BLaER1 treated with 17β-estradiol and CSF1 and Interleukin-3, amounts not matched to agents 10 nM and 100 nM (cell line): Measurements from ENCODE around the gene CAMLG.

Experiments
- H3K27ac ChIP-seq, 11 experiments: shearing (Covaris generic); formaldehyde crosslinking; 2 replicates each; pipeline ENCODE4 v1.8.1; 2022
- H3K27me3 ChIP-seq, 11 experiments: shearing (Covaris generic); formaldehyde crosslinking; 2 replicates each; pipeline ENCODE4 v1.8.1; 2022
- H3K36me3 ChIP-seq, 11 experiments: shearing (Covaris generic); formaldehyde crosslinking; 2 replicates each; pipeline ENCODE4 v1.8.1; 2022
- H3K4me1 ChIP-seq, 10 experiments: shearing (Covaris generic); formaldehyde crosslinking; 2 replicates each; pipeline ENCODE4 v1.8.1; 2022
- H3K4me2 ChIP-seq, 11 experiments: shearing (Covaris generic); formaldehyde crosslinking; 2 replicates each; pipeline ENCODE4 v1.8.1; 2022
- H3K4me3 ChIP-seq, 10 experiments: shearing (Covaris generic); formaldehyde crosslinking; 2 replicates each; pipeline ENCODE4 v1.8.1; 2022
- H3K9ac ChIP-seq, 11 experiments: shearing (Covaris generic); formaldehyde crosslinking; 2 replicates each; pipeline ENCODE4 v1.8.1; 2022
- H3K9me3 ChIP-seq, 11 experiments: shearing (Covaris generic); formaldehyde crosslinking; replicated peaks in 1 of 11; 2 replicates each; pipeline ENCODE4 v1.8.1; 2022
- H4K20me1 ChIP-seq, 11 experiments: shearing (Covaris generic); formaldehyde crosslinking; 2 replicates each; pipeline ENCODE4 v1.8.1; 2022
- Cebpa-rat ChIP-seq, 11 experiments: shearing (Covaris generic); IDR thresholded peaks; 2 replicates each; pipeline ENCODE4 v1.8.1; 2022

Gene CAMLG

DNA sequence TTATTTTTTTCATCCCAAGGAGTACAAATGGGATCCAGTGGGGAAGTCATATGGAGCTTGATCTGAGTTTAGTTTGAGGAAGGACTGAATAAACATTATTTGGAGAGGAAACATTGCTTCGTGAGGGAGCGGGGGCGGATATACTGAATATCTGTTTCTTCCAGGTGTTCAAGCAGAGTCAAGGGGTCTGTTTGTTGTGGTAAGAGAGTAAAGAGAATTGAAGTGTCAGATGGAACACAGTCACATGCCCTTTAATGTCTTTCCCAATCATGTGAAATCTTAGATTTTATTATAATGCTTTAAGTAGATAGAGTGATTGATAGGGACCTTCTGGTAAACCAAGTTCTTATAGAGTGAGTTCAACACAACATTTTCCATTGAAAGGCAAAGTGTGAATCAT, 53.9 kb downstream of the CAMLG start:
- H3K9ac ChIP-seq: no peak overlapping the region
- no peak overlapping the region for H3K27ac ChIP-seq
- no peaks in the 10 kb centered on the region for H3K9me3 ChIP-seq
- H3K4me1 ChIP-seq: no peaks in the 10 kb centered on the region
- no peaks in the 10 kb centered on the region for H3K27me3 ChIP-seq
- TF ChIP-seq Cebpa-rat (IDR thresholded peaks at IDR 0.05): no peak
- H3K4me2 ChIP-seq: no peak overlapping the region
- H4K20me1 ChIP-seq: peaks cover 0 to 5% (median 0%) of the 10 kb centered on the region in 11 experiments; a peak in 1 of 22 replicates
- no peak overlapping the region for H3K4me3 ChIP-seq
- peaks cover 98 to 100% (median 100%) of the 10 kb centered on the region in 11 experiments for H3K36me3 ChIP-seq

DNA sequence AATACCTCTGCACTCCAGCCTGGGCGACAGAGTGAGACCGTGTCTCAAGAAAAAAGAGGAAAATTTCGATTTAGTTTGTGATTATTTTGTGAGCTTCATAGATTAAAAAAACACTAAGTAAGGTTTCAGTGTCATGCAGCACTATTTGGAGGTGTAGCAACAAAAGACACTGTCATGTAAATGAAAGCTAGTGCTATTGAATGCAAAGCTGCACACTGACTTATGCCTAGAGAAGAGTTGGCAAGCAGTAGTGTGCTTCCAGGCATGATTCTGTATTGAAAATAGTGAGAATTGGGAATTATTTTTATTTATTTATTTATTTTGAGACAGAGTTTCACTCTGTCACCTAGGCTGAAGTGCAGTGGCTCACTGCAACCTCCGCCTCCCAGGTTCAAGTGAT, 54.8 kb downstream of the CAMLG start:
- Histone ChIP-seq H3K36me3 (peaks cover 99 to 100% (median 100%) of the 10 kb centered on the region in 11 experiments), H3K9ac (no peak overlapping the region), H4K20me1 (peaks cover 0 to 6% (median 0%) of the 10 kb centered on the region in 11 experiments; a peak in 2 of 22 replicates)

DNA sequence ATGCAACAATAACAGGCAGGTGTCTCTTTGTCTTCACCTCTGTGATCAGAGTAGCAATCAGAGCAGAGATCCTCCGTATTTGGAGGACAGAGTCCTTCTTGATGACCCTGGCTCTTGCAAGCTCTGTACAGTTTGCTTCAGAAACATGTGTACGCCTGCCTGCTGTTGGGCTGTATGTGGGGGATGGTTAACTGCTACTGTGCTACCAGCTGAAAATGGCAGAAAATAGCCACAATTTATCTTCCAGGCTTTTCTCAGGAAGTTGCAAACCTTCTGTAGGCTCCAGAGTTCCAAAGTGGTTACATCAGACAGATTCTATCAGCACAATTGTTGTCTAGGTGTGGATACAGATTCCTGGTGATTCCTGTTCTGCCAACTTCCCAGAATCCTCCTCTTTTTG, 55.7 kb downstream of the CAMLG start:
- Histone ChIP-seq H3K4me3 (no peak overlapping the region), H3K27ac (no peak overlapping the region), H3K9me3 (no peaks in the 10 kb centered on the region), H3K27me3 (no peaks in the 10 kb centered on the region), H4K20me1 (peaks cover 0 to 6% (median 0%) of the 10 kb centered on the region in 11 experiments; a peak in 2 of 22 replicates), H3K36me3 (peaks cover 99 to 100% (median 100%) of the 10 kb centered on the region in 11 experiments), H3K9ac (no peak overlapping the region), H3K4me1 (no peaks in the 10 kb centered on the region), H3K4me2 (no peak overlapping the region)
- TF ChIP-seq Cebpa-rat (IDR thresholded peaks at IDR 0.05): no peak

More for the DNA sequence above, 54.8 kb downstream of the CAMLG start:
- Histone ChIP-seq H3K27me3 (no peaks in the 10 kb centered on the region), H3K27ac (no peak overlapping the region), H3K4me2 (no peak overlapping the region), H3K9me3 (no peaks in the 10 kb centered on the region), H3K4me1 (no peaks in the 10 kb centered on the region), H3K4me3 (no peak overlapping the region)
- no peak for TF ChIP-seq Cebpa-rat (IDR thresholded peaks at IDR 0.05)

DNA sequence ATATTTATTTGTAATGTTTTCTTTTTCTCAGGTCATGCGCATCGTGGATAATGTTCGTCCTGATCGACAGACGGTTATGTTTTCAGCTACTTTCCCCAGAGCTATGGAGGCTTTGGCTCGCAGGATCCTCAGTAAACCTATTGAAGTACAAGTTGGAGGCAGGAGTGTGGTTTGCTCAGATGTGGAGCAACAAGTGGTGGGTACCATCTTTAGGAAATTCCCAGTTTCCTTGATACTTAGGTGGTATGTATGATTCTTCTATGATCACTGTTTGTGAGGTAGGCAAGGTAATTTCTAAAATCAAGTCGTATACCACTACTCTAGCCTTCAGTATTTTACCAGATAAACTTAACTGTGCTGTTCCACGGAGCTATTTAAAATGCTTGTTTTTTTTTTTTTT, 56.5 kb downstream of the CAMLG start:
- H3K9ac ChIP-seq: no peak overlapping the region
- no peak for TF ChIP-seq Cebpa-rat (IDR thresholded peaks at IDR 0.05)
- H3K9me3 ChIP-seq: no peaks in the 10 kb centered on the region
- H3K36me3 ChIP-seq: peaks cover 100% of the 10 kb centered on the region in 11 experiments
- no peak overlapping the region for H3K4me2 ChIP-seq
- no peak overlapping the region for H3K27ac ChIP-seq
- H4K20me1 ChIP-seq: peaks cover 0 to 6% (median 0%) of the 10 kb centered on the region in 11 experiments; a peak in 3 of 22 replicates
- H3K4me1 ChIP-seq: no peaks in the 10 kb centered on the region
- no peak overlapping the region for H3K4me3 ChIP-seq
- H3K27me3 ChIP-seq: no peaks in the 10 kb centered on the region

DNA sequence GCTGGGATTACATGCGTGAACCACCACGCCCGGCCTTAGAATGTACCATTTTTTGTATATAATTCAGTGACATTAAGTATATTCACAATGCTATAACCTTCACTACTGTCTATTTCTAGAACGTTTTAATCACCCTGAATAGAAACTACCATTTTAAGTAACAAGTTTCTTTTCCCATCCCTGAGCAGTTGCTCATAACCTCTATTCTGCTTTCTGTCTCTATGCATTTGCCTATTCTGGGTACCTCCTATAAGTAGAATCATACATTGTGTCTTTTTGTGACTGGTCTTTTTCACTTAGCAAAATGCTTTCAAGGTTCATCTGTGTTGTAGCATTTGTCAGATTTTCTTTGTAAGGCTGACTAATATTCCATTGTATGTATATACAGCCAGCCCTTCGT, 60.1 kb downstream of the CAMLG start:
- H4K20me1 ChIP-seq: peaks cover 0 to 12% (median 7%) of the 10 kb centered on the region in 11 experiments; a peak in 6 of 22 replicates
- H3K27me3 ChIP-seq: no peaks in the 10 kb centered on the region
- no peak overlapping the region for H3K9ac ChIP-seq
- H3K9me3 ChIP-seq: no peaks in the 10 kb centered on the region
- no peak overlapping the region for H3K4me3 ChIP-seq
- H3K27ac ChIP-seq: no peak overlapping the region
- peaks cover 96 to 100% (median 100%) of the 10 kb centered on the region in 11 experiments for H3K36me3 ChIP-seq
- H3K4me2 ChIP-seq: no peak overlapping the region
- no peaks in the 10 kb centered on the region for H3K4me1 ChIP-seq
- no peak for TF ChIP-seq Cebpa-rat (IDR thresholded peaks at IDR 0.05)
